Medulla oblongata (tissue), 1 donor: ENCODE data around the gene ZFP36L1.
A peak's percentile ranks its signal among the peaks of the same experiment; 100 is the strongest.

Experiments used
- DNase-seq: peaks from one replicate; pipeline ENCODE4 v3.0.0-alpha.2; 2015; ENCODE audit errors: extremely low spot score

ZFP36L1 gene

GRCh38 chr14:68784226-68784910 is 8.5 kb downstream of the ZFP36L1 start:
- DNase-seq: no peak

- DNase-seq: no peak
Measured at GRCh38 chr14:68783408-68784225, 9.2 kb downstream of the ZFP36L1 start.

GRCh38 chr14:68782091-68782981 is 10.5 kb downstream of the ZFP36L1 start:
- no peak for DNase-seq

GRCh38 chr14:68781161-68782021 is 11.5 kb downstream of the ZFP36L1 start:
- DNase-seq: no peak

- DNase-seq: peak; percentile 82
Measured at GRCh38 chr14:68780358-68781160, 12.3 kb downstream of the ZFP36L1 start.

GRCh38 chr14:68779761-68780323 is 13.0 kb downstream of the ZFP36L1 start:
- DNase-seq: no peak

GRCh38 chr14:68777644-68778043 is 15.2 kb downstream of the ZFP36L1 start:
- DNase-seq: no peak

GRCh38 chr14:68775614-68776126 is 17.2 kb downstream of the ZFP36L1 start:
- DNase-seq: no peak

GRCh38 chr14:68774771-68775613 is 17.9 kb downstream of the ZFP36L1 start:
- no peak for DNase-seq

GRCh38 chr14:68772761-68773381 is 20.0 kb downstream of the ZFP36L1 start:
- no peak for DNase-seq

- peak; percentile 27 for DNase-seq
Measured at GRCh38 chr14:68771631-68772030, 21.2 kb downstream of the ZFP36L1 start.

- no peak for DNase-seq
Measured at GRCh38 chr14:68770553-68771286, 22.1 kb downstream of the ZFP36L1 start.

- no peak for DNase-seq
Measured at GRCh38 chr14:68770051-68770450, 22.8 kb downstream of the ZFP36L1 start.

GRCh38 chr14:68768316-68768715 is 24.6 kb downstream of the ZFP36L1 start:
- DNase-seq: no peak

- no peak for DNase-seq
Measured at GRCh38 chr14:68767248-68767645, 25.6 kb downstream of the ZFP36L1 start.

GRCh38 chr14:68766299-68767247 is 26.3 kb downstream of the ZFP36L1 start:
- DNase-seq: no peak
